Esophagus muscularis mucosa (tissue), 3 donors: ENCODE results near the gene B3GLCT.
"Not testable (repeated sequence)": the region's sequence is repeated elsewhere in the genome, so short reads cannot be mapped to it uniquely, and the experiment has no call there.

Experiments
- EP300 ChIP-seq: sonication (generic); formaldehyde crosslinking; IDR thresholded peaks from one replicate; pipeline ENCODE4 v1.6.1; 2017; ENCODE audit warnings: antibody characterized with exemption
- TF ChIP-seq, protein P1 (sequence below), 3 experiments: fragments of 200-600 bp in 2 of 3; fragments of 450-650 bp in 1 of 3; sonication (generic) in 2 of 3; IDR thresholded peaks; one replicate each; pipeline ENCODE4 v1.5.1; 2017 to 2019; ENCODE audit warnings: antibody characterized with exemption in 3 of 3, mild to moderate bottlenecking in 2 of 3, moderate library complexity in 1 of 3

DNA sequence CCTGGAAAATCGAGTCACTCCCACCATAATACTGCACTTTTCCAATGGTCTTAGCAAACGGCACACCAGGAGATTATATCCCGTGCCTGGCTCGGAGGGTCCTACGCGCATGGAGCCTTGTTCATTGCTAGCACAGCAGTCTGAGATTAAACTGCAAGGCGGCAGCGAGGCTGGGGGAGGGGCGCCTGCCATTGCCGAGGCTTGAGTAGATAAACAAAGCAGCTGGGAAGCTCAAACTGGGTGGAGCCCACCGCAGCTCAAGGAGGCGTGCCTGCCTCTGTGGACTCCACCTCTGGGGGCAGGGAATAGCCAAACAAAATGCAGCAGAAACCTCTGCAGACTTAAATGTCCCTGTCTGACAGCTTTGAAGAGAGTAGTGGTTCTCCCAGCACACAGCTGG is 141.1 kb downstream of the B3GLCT start:
- TF ChIP-seq, protein P1, sequence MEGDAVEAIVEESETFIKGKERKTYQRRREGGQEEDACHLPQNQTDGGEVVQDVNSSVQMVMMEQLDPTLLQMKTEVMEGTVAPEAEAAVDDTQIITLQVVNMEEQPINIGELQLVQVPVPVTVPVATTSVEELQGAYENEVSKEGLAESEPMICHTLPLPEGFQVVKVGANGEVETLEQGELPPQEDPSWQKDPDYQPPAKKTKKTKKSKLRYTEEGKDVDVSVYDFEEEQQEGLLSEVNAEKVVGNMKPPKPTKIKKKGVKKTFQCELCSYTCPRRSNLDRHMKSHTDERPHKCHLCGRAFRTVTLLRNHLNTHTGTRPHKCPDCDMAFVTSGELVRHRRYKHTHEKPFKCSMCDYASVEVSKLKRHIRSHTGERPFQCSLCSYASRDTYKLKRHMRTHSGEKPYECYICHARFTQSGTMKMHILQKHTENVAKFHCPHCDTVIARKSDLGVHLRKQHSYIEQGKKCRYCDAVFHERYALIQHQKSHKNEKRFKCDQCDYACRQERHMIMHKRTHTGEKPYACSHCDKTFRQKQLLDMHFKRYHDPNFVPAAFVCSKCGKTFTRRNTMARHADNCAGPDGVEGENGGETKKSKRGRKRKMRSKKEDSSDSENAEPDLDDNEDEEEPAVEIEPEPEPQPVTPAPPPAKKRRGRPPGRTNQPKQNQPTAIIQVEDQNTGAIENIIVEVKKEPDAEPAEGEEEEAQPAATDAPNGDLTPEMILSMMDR (IDR thresholded peaks at IDR 0.05), result not testable (repeated sequence)
- not testable (repeated sequence) for TF ChIP-seq EP300
